ENCODE data around the gene USP43. TPM values are rescaled to one million over a fixed set of nuclear protein-coding genes. Genes with fewer than 3 reads are reported as not detected.
"Not testable (repeated sequence)": the region's sequence is repeated elsewhere in the genome, so short reads cannot be mapped to it uniquely, and the experiment has no call there.

Gene USP43
- polyA plus RNA-seq, 1 donor (not counting 4 experiments of a cell fraction or from before 2014, with no cell fraction given) = 2.2 TPM

DNA sequence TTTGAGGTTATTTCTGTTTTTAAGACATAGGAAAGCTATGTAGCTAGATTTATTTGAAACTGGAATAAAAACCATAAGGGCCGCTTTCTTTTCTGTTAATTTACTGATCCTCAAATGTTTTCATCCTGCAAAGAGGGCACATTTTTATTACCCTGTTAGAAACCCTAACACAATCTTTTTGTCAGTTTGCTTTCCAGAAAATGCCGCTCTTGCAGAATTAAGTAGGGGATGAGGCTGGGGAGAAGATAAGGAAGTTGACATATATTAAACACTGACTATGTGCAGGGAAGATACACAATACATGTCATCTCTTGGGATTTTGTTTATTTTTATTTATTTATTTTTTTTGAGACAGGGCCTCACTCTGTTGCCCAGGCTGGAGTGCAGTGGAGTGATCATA is 15.7 kb downstream of the USP43 start:
- Histone ChIP-seq H3K9ac (ENCODE audit: control insufficient read depth, extremely low read depth, insufficient read depth, low read length) (no peak overlapping the region), H3K4me3 (ENCODE audit: control insufficient read depth in 2 of 3, extremely low read depth in 1 of 3, insufficient read depth in 2 of 3, low read depth in 1 of 3, low read length in 3 of 3) (no peak overlapping the region), H3K9me1 (ENCODE audit: control insufficient read depth, extremely low read depth, insufficient read depth, low read length) (no peaks in the 10 kb centered on the region), H3K4me2 (ENCODE audit: control insufficient read depth, extremely low read depth, insufficient read depth, low read depth, low read length) (no peak overlapping the region), H3K79me2 (ENCODE audit: control insufficient read depth, insufficient read depth, low read length) (peaks cover 6% of the 10 kb centered on the region), H4K20me1 (ENCODE audit: control insufficient read depth, extremely low read depth, insufficient read depth, low read length) (no peaks in the 10 kb centered on the region), H3K36me3 (ENCODE audit: control insufficient read depth in 2 of 2, extremely low read depth in 1 of 2, insufficient read depth in 2 of 2, low read length in 2 of 2) (peaks cover 0 to 2% of the 10 kb centered on the region in 2 experiments), H3K27me3 (ENCODE audit: control insufficient read depth, extremely low read depth, insufficient read depth, low read length) (no peaks in the 10 kb centered on the region), H2AFZ (ENCODE audit: control insufficient read depth, low read length) (no peak overlapping the region), H3K9me3 (ENCODE audit: control insufficient read depth, low read depth, low read length) (no peaks in the 10 kb centered on the region), H3K27ac (ENCODE audit: control insufficient read depth, insufficient read depth, low read length) (no peak overlapping the region), H3K4me1 (ENCODE audit: control insufficient read depth, extremely low read depth, insufficient read depth, low read length) (no peaks in the 10 kb centered on the region)
- DNase-seq (ENCODE audit: low read depth, low spot score) = no peak
- TF ChIP-seq EZH2 (IDR thresholded peaks at IDR 0.05; ENCODE audit: low read length) (no peak), CTCF (optimal IDR thresholded peaks at IDR 0.05 in 1 of 3, IDR thresholded peaks at IDR 0.05 in 1 of 3, conservative IDR thresholded peaks at IDR 0.05 in 1 of 3; ENCODE audit: extremely low read depth in 1 of 3, insufficient read depth in 2 of 3, low read length in 3 of 3) (no peak)
- dilution Hi-C loops (cut with MboI; ENCODE audit: extremely low pct_ligation_motif_present, low sequenced_read_pairs) = no loop called here
- FAIRE-seq = no peak

DNA sequence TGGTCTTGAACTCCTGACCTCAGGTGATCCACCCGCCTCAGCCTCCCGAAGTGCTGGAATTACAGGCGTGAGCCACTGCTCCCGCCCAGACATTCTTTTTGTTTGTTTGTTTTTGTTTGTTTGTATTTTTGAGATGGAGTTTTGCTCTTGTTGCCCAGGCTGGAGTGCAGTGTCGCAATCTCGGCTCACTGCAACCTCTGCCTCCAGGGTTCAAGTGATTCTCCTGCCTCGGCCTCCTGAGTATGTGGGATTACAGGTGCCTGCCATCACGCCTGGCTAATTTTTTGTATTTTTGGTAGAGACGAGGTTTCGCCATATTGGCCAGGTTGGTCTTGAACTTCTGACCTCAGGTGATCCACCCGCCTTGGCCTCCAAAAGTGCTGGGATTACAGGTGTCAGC is 18.2 kb downstream of the USP43 start:
- DNase-seq (ENCODE audit: low read depth, low spot score); H3K27me3 ChIP-seq (ENCODE audit: control insufficient read depth, extremely low read depth, insufficient read depth, low read length); H3K79me2 ChIP-seq (ENCODE audit: control insufficient read depth, insufficient read depth, low read length); FAIRE-seq; H3K36me3 ChIP-seq (ENCODE audit: control insufficient read depth in 2 of 2, extremely low read depth in 1 of 2, insufficient read depth in 2 of 2, low read length in 2 of 2); H3K9ac ChIP-seq (ENCODE audit: control insufficient read depth, extremely low read depth, insufficient read depth, low read length); H3K9me1 ChIP-seq (ENCODE audit: control insufficient read depth, extremely low read depth, insufficient read depth, low read length); dilution Hi-C loops (cut with MboI; ENCODE audit: extremely low pct_ligation_motif_present, low sequenced_read_pairs); H3K4me2 ChIP-seq (ENCODE audit: control insufficient read depth, extremely low read depth, insufficient read depth, low read depth, low read length); H3K4me3 ChIP-seq (ENCODE audit: control insufficient read depth in 2 of 3, extremely low read depth in 1 of 3, insufficient read depth in 2 of 3, low read depth in 1 of 3, low read length in 3 of 3); H4K20me1 ChIP-seq (ENCODE audit: control insufficient read depth, extremely low read depth, insufficient read depth, low read length); H3K9me3 ChIP-seq (ENCODE audit: control insufficient read depth, low read depth, low read length); H2AFZ ChIP-seq (ENCODE audit: control insufficient read depth, low read length); H3K27ac ChIP-seq (ENCODE audit: control insufficient read depth, insufficient read depth, low read length): not testable (repeated sequence)
- peaks cover 10% of the 10 kb centered on the region for H3K4me1 ChIP-seq (ENCODE audit: control insufficient read depth, extremely low read depth, insufficient read depth, low read length)

- Histone ChIP-seq H3K27me3 (ENCODE audit: control insufficient read depth, extremely low read depth, insufficient read depth, low read length) (no peaks in the 10 kb centered on the region), H3K27ac (ENCODE audit: control insufficient read depth, insufficient read depth, low read length) (no peak overlapping the region), H2AFZ (ENCODE audit: control insufficient read depth, low read length) (no peak overlapping the region), H3K79me2 (ENCODE audit: control insufficient read depth, insufficient read depth, low read length) (peaks cover 6% of the 10 kb centered on the region), H3K9me3 (ENCODE audit: control insufficient read depth, low read depth, low read length) (no peaks in the 10 kb centered on the region), H3K4me2 (ENCODE audit: control insufficient read depth, extremely low read depth, insufficient read depth, low read depth, low read length) (no peak overlapping the region), H3K4me1 (ENCODE audit: control insufficient read depth, extremely low read depth, insufficient read depth, low read length) (peaks cover 29% of the 10 kb centered on the region), H3K36me3 (ENCODE audit: control insufficient read depth in 2 of 2, extremely low read depth in 1 of 2, insufficient read depth in 2 of 2, low read length in 2 of 2) (peaks cover 0 to 2% of the 10 kb centered on the region in 2 experiments), H4K20me1 (ENCODE audit: control insufficient read depth, extremely low read depth, insufficient read depth, low read length) (no peaks in the 10 kb centered on the region), H3K9me1 (ENCODE audit: control insufficient read depth, extremely low read depth, insufficient read depth, low read length) (peaks cover 2% of the 10 kb centered on the region), H3K4me3 (ENCODE audit: control insufficient read depth in 2 of 3, extremely low read depth in 1 of 3, insufficient read depth in 2 of 3, low read depth in 1 of 3, low read length in 3 of 3) (no peak overlapping the region), H3K9ac (ENCODE audit: control insufficient read depth, extremely low read depth, insufficient read depth, low read length) (no peak overlapping the region)
- TF ChIP-seq CTCF (optimal IDR thresholded peaks at IDR 0.05 in 1 of 3, IDR thresholded peaks at IDR 0.05 in 1 of 3, conservative IDR thresholded peaks at IDR 0.05 in 1 of 3; ENCODE audit: extremely low read depth in 1 of 3, insufficient read depth in 2 of 3, low read length in 3 of 3) (no peak), EZH2 (IDR thresholded peaks at IDR 0.05; ENCODE audit: low read length) (no peak)
- DNase-seq (ENCODE audit: low read depth, low spot score) (no peak), FAIRE-seq (no peak)
- dilution Hi-C loops (cut with MboI; ENCODE audit: extremely low pct_ligation_motif_present, low sequenced_read_pairs) = no loop called here
Measured at GRCh38 chr17:9666461-9667050, 21.2 kb downstream of the USP43 start.

Data from keratinocyte (primary cell).